GM10248 (cell line): ENCODE data around the gene RIC1.
"Not testable (repeated sequence)": the region's sequence is repeated elsewhere in the genome, so short reads cannot be mapped to it uniquely, and the experiment has no call there.

Experiments used
- CTCF ChIA-PET: fragments of 300-600 bp; sonication (Branson Sonifier 250); formaldehyde crosslinking; extraction: SDS; loops from one replicate; lab custom pipeline; 2021; ENCODE audit warnings: antibody characterized with exemption; lab: Yijun Ruan, JAX
- POLR2A ChIA-PET: fragments of 350-650 bp; sonication (Branson Sonifier 250); formaldehyde crosslinking; extraction: SDS; loops from one replicate; lab custom pipeline; 2020; ENCODE audit warnings: antibody characterized with exemption; lab: Yijun Ruan, JAX
- DNase-seq: peaks from one replicate; pipeline ENCODE4 v3.0.0; 2012; ENCODE audit errors: extremely low spot score
- TF ChIP-seq, protein P1 (sequence below): IDR thresholded peaks from 2 replicates; pipeline ENCODE4 v1.5.1; 2012; ENCODE audit warnings: mild to moderate bottlenecking, low read depth; ENCODE audit errors: extremely low read depth, missing control alignments, control extremely low read depth

RIC1 gene

DNA sequence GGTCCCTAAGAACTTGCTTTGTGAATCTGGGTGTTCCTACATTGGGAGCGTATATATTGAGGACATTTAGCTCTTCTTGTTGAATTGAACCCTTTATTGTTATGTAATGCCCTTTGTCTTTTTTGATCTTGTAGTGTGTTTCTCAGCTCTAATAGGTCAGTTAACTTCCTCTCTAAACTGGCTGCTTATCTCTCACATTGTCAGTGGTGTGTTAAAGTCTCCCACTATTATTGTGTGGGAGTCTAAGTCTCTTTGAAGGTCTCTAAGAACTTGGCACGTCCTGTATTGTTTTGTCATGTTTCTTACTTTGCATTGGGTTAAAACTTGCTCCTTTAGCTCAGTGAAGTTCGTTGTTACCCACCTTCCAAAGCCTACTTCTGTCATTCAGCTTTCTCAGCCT is 36.2 kb downstream of the RIC1 start:
- TF ChIP-seq, protein P1, sequence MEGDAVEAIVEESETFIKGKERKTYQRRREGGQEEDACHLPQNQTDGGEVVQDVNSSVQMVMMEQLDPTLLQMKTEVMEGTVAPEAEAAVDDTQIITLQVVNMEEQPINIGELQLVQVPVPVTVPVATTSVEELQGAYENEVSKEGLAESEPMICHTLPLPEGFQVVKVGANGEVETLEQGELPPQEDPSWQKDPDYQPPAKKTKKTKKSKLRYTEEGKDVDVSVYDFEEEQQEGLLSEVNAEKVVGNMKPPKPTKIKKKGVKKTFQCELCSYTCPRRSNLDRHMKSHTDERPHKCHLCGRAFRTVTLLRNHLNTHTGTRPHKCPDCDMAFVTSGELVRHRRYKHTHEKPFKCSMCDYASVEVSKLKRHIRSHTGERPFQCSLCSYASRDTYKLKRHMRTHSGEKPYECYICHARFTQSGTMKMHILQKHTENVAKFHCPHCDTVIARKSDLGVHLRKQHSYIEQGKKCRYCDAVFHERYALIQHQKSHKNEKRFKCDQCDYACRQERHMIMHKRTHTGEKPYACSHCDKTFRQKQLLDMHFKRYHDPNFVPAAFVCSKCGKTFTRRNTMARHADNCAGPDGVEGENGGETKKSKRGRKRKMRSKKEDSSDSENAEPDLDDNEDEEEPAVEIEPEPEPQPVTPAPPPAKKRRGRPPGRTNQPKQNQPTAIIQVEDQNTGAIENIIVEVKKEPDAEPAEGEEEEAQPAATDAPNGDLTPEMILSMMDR = no peak
- no peak for DNase-seq
- ChIA-PET POLR2A (no interaction called here), CTCF (interaction anchor here (1.1 to 1.7 kb wide), 3 partner anchors 10 to 167 kb away, joined by 3 to 4 read pairs (median 3); partner anchors contain the start of gene ERMP1)

DNA sequence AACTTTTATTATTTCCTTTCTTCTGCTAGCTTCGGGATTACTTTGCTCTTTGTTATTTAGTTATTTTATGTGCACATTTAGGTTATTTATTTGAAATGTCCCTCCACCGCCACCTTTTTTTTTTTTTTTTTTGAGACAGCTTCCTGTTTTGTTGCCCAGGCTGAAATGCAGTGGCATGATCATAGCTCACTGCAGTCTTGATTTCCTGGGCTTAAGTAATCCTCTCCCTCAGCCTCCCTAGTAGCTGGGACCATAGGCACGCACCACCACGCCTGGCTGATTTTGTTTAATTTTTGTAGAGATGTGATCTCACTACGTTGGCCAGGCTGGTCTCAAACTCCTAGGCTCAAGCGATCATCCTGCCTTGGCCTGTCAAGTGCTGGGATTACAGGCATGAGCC is 38.5 kb downstream of the RIC1 start:
- ChIA-PET POLR2A (no interaction called here), CTCF (interaction anchor here (0.9 kb wide), 1 partner anchor 14 kb away, joined by 3 read pairs; no protein-coding TSS in a partner anchor)
- DNase-seq = no peak
- TF ChIP-seq, protein P1 = no peak

DNA sequence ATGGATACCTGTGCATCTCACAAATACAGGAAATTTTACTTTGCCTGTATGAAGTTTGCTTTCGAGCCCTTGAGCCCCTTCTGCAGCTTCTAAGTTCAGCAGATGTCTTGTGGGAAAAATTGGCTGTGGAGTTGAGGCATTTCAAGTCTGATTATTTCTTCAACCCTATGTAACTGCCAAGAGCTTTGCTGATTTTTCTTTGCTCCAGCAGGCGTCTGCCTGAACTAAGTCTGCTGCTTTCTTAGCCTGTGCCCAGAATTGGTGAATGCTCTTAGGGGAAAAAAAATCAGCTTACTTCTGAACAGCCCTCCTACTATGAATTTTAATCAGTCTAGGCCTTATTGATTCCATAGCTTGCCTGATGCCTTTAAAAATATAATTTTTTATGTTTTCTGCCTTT is 41.2 kb downstream of the RIC1 start:
- no peak for DNase-seq
- ChIA-PET CTCF (interaction anchor here (0.9 kb wide), 1 partner anchor 15 kb away, joined by 3 read pairs; no protein-coding TSS in a partner anchor), POLR2A (no interaction called here)
- TF ChIP-seq, protein P1 = no peak

- ChIA-PET POLR2A (no interaction called here), CTCF (interaction anchor here (1.0 to 1.8 kb wide), 3 partner anchors 10 to 17 kb away, joined by 3 to 4 read pairs (median 4); no protein-coding TSS in a partner anchor)
- DNase-seq = no peak
- TF ChIP-seq, protein P1 = no peak
Measured at GRCh38 chr9:5671711-5672353, 42.9 kb downstream of the RIC1 start.

- CTCF ChIA-PET = interaction anchor here (1.3 kb wide), 1 partner anchor 24 kb away, joined by 5 read pairs; no protein-coding TSS in a partner anchor
- DNase-seq, POLR2A ChIA-PET: not testable (repeated sequence)
Measured at GRCh38 chr9:5675046-5675445, 46.1 kb downstream of the RIC1 start.

DNA sequence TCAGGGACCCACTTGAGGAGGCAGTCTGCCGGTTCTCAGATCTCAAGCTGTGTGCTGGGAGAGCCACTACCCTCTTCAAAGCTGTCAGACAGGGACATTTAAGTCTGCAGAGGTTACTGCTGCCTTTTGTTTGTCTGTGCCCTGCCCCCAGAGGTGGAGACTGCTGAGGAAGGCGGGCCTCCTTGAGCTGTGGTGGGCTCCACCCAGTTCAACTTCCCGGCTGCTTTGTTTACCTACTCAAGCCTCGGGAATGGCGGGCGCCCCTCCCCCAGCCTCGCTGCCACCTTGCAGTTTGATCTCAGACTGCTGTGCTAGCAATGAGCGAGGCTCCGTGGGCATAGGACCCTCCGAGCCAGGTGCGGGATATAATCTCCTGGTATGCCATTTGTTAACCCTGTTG is 54.7 kb downstream of the RIC1 start:
- POLR2A ChIA-PET, DNase-seq, CTCF ChIA-PET: not testable (repeated sequence)

DNA sequence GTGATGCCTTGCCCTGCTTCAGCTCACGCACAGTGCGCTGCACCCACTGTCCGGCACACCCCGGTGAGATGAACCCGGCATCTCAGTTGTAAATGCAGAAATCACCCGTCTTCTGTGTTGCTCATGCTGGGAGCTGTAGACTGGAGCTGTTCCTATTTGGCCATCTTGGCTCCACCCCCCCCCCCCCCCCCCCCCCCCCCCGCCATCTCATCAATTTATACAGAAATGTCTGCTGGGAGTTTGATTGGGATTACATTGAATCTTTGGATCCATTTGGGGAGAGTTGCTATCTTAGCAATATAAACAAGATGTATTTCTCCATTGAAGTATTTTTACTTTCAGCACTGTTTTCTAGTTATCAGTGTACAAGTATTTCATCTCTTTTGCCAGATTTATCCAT is 55.2 kb downstream of the RIC1 start:
- TF ChIP-seq, protein P1 = no peak
- POLR2A ChIA-PET = no interaction called here
- no peak for DNase-seq
- CTCF ChIA-PET = no interaction called here
